DND-41 (cell line): ENCODE measurements around the gene PAIP2.

ENCODE experiments used
- ATAC-seq: fragments of 200-7000 bp; cut with Tn5 transposase; 3 replicates; pipeline ENCODE4 v1.9.1; 2021; ENCODE audit warnings: low read depth; ENCODE audit not compliant: insufficient read depth
- DNase-seq: peaks from one replicate; pipeline ENCODE4 v3.0.0-alpha.2; 2020
- H2AFZ ChIP-seq: 2 replicates; pipeline ENCODE4 v1.6.0; 2012; ENCODE audit warnings: low read depth, low read length
- H3K27ac ChIP-seq: 2 replicates; pipeline ENCODE4 v1.5.1; 2012; ENCODE audit warnings: low read length, inconsistent platforms
- H3K27me3 ChIP-seq: fragments of 200-600 bp; sonication (generic); 2 replicates; pipeline ENCODE4 v1.6.0; 2012; ENCODE audit warnings: low read length, mild to moderate bottlenecking, inconsistent platforms; ENCODE audit not compliant: insufficient read depth, poor library complexity
- H3K36me3 ChIP-seq: 2 replicates; pipeline ENCODE4 v1.5.1; 2012; ENCODE audit warnings: low read length, inconsistent platforms; ENCODE audit not compliant: insufficient read depth
- H3K4me1 ChIP-seq: 2 replicates; pipeline ENCODE4 v1.5.1; 2012; ENCODE audit warnings: mild to moderate bottlenecking, low read length; ENCODE audit not compliant: insufficient read depth
- H3K4me2 ChIP-seq: 2 replicates; pipeline ENCODE4 v1.6.0; 2012; ENCODE audit warnings: mild to moderate bottlenecking, moderate library complexity, low read length, inconsistent platforms; ENCODE audit not compliant: insufficient read depth
- H3K4me3 ChIP-seq, 2 experiments: fragments of 200-600 bp in 1 of 2; shearing (Covaris generic) in 1 of 2; 2 replicates each; pipeline ENCODE4 v1.5.1; 2012 to 2016; ENCODE audit warnings: inconsistent platforms in 2 of 2, low read length in 2 of 2, mild to moderate bottlenecking in 2 of 2, low read depth in 1 of 2, moderate library complexity in 1 of 2
- H3K79me2 ChIP-seq: 2 replicates; pipeline ENCODE4 v1.6.0; 2012; ENCODE audit warnings: low read length, inconsistent platforms; ENCODE audit not compliant: insufficient read depth
- H3K9ac ChIP-seq: 2 replicates; pipeline ENCODE4 v1.6.0; 2012; ENCODE audit warnings: low read depth, mild to moderate bottlenecking, inconsistent platforms, low read length, moderate library complexity
- H3K9me3 ChIP-seq: 2 replicates; pipeline ENCODE4 v1.5.1; 2012; ENCODE audit warnings: low read length, moderate library complexity, mild to moderate bottlenecking, inconsistent platforms; ENCODE audit not compliant: insufficient read depth, severe bottlenecking
- H4K20me1 ChIP-seq: 2 replicates; pipeline ENCODE4 v1.6.0; 2012; ENCODE audit warnings: low read length; ENCODE audit not compliant: insufficient read depth
- CTCF ChIP-seq: IDR thresholded peaks from 2 replicates; pipeline ENCODE4 v1.5.1; 2012; ENCODE audit warnings: borderline replicate concordance, low read length, moderate library complexity, mild to moderate bottlenecking; ENCODE audit not compliant: poor library complexity, severe bottlenecking; ENCODE audit errors: extremely low read depth
- EZH2 ChIP-seq: IDR thresholded peaks from 3 replicates; pipeline ENCODE4 v1.6.1; 2012; ENCODE audit warnings: borderline replicate concordance, low read depth, mild to moderate bottlenecking, moderate library complexity, low read length, inconsistent platforms; ENCODE audit not compliant: severe bottlenecking

The PAIP2 gene

GRCh38 chr5:139299486-139299885 is 42.2 kb upstream of the PAIP2 start:
- DNase-seq (no peak), ATAC-seq (no peak)
- H4K20me1 ChIP-seq: peaks cover 99% of the 10 kb centered on the region
- TF ChIP-seq CTCF (no peak), EZH2 (no peak)
- no peaks in the 10 kb centered on the region for H3K27me3 ChIP-seq
- H3K9me3 ChIP-seq: no peaks in the 10 kb centered on the region
- peaks cover 100% of the 10 kb centered on the region for H3K79me2 ChIP-seq
- H3K4me1 ChIP-seq: peaks cover 86% of the 10 kb centered on the region
- no peak overlapping the region for H3K27ac ChIP-seq
- no peak overlapping the region for H3K9ac ChIP-seq
- peaks cover 39% of the 10 kb centered on the region for H3K36me3 ChIP-seq
- H2AFZ ChIP-seq: no peak overlapping the region
- H3K4me2 ChIP-seq: peak overlapping the region; percentile 66; the same call in 1 of the 2 replicates
- peak overlapping the region in 1 of 2 experiments; percentile 19; a peak in 1 of 4 replicates for H3K4me3 ChIP-seq

- TF ChIP-seq EZH2 (no peak), CTCF (no peak)
- peaks cover 99% of the 10 kb centered on the region for H4K20me1 ChIP-seq
- no peak overlapping the region for H3K27ac ChIP-seq
- no peaks in the 10 kb centered on the region for H3K9me3 ChIP-seq
- H2AFZ ChIP-seq: no peak overlapping the region
- H3K27me3 ChIP-seq: no peaks in the 10 kb centered on the region
- no peak overlapping the region for H3K9ac ChIP-seq
- H3K4me2 ChIP-seq: peak overlapping the region; percentile 26; the same call in 1 of the 2 replicates
- peaks cover 100% of the 10 kb centered on the region for H3K79me2 ChIP-seq
- H3K4me1 ChIP-seq: peaks cover 72% of the 10 kb centered on the region
- DNase-seq (no peak), ATAC-seq (no peak)
- no peak overlapping the region for H3K4me3 ChIP-seq
- H3K36me3 ChIP-seq: peaks cover 27% of the 10 kb centered on the region
Measured at GRCh38 chr5:139301808-139302499, 39.7 kb upstream of the PAIP2 start.

GRCh38 chr5:139304391-139305324 is 37.0 kb upstream of the PAIP2 start:
- Histone ChIP-seq H3K36me3 (peaks cover 35% of the 10 kb centered on the region), H3K27me3 (no peaks in the 10 kb centered on the region), H3K9me3 (no peaks in the 10 kb centered on the region), H3K4me2 (peak overlapping the region; percentile 36; the same call in 1 of the 2 replicates), H3K4me3 (no peak overlapping the region), H3K79me2 (peaks cover 100% of the 10 kb centered on the region), H3K9ac (no peak overlapping the region), H3K4me1 (peaks cover 48% of the 10 kb centered on the region), H3K27ac (no peak overlapping the region), H4K20me1 (peaks cover 99% of the 10 kb centered on the region), H2AFZ (no peak overlapping the region)
- DNase-seq: no peak
- ATAC-seq: no peak
- no peak for TF ChIP-seq CTCF
- TF ChIP-seq EZH2: no peak
